ENCODE measurements around the gene PDE6B. TPM values are rescaled to one million over a fixed set of nuclear protein-coding genes. Genes with fewer than 3 reads are reported as not detected.
"Not testable (repeated sequence)": the region's sequence is repeated elsewhere in the genome, so short reads cannot be mapped to it uniquely, and the experiment has no call there.

The PDE6B gene
- total RNA-seq, 1 experiment from 2014 or later, result not detected

- Histone ChIP-seq H3K36me3 (ENCODE audit: control insufficient read depth, insufficient read depth, low read length) (no peaks in the 10 kb centered on the region), H3K9me3 (no peaks in the 10 kb centered on the region), H3K4me3 (ENCODE audit: low read depth, low read length) (no peak overlapping the region), H3K4me1 (no peaks in the 10 kb centered on the region), H3K27me3 (replicated peaks; ENCODE audit: control insufficient read depth, insufficient read depth, low read length) (no peaks in the 10 kb centered on the region)
- no peak overlapping the region for H3K4me3 Mint-ChIP-seq (ENCODE audit: unreplicated experiment)
- CTCF ChIA-PET, result no interaction called here
- no peaks in the 10 kb centered on the region for H3K4me1 Mint-ChIP-seq (ENCODE audit: low read depth, unreplicated experiment)
- TF ChIP-seq CTCF (IDR thresholded peaks at IDR 0.05; ENCODE audit: insufficient read depth in 1 of 2, low read depth in 1 of 2, low read length in 1 of 2, severe bottlenecking in 1 of 2, unreplicated experiment in 1 of 2), result no peak
- DNase-seq, result no peak
- H3K36me3 Mint-ChIP-seq (ENCODE audit: insufficient read depth, unreplicated experiment), result peaks cover 14% of the 10 kb centered on the region
- no peak overlapping the region for H3K27ac Mint-ChIP-seq (ENCODE audit: unreplicated experiment)
- BruUV-seq (replicated peaks), result no TSS peak
- no peaks in the 10 kb centered on the region for H3K27me3 Mint-ChIP-seq (ENCODE audit: insufficient read depth, unreplicated experiment)
- intact Hi-C loops (cut with micrococcal nuclease; ENCODE audit: unreplicated experiment), result no loop called here
- H3K9me3 Mint-ChIP-seq (ENCODE audit: unreplicated experiment), result no peaks in the 10 kb centered on the region
- POLR2A ChIA-PET, result no interaction called here
Measured at GRCh38 chr4:666822-667544, 41.6 kb downstream of the PDE6B start.

DNA sequence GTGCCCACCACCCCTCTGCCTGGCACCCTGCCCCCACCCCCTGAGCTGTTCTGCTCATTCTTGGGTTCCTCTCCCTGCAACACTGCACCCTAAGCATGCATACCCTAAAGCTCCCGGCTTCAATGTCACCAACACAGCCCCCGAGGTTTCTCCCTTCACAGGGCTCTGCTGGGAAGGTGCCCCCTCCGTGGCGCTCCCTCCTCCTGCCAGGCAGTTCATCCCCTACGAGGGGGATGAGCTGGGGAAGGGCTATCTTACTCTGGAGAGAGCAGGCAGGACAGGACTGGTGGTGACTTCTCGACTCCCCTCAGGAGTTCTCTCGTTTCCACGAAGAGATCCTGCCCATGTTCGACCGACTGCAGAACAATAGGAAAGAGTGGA is 42.2 kb downstream of the PDE6B start:
- peaks cover 19% of the 10 kb centered on the region for H3K36me3 Mint-ChIP-seq (ENCODE audit: insufficient read depth, unreplicated experiment)
- ChIA-PET POLR2A (interaction anchor here (0.6 kb wide), 1 partner anchor 56 kb away, joined by 6 read pairs; no protein-coding TSS in a partner anchor), CTCF (interaction anchor here (0.6 kb wide), 1 partner anchor 123 kb away, joined by 3 read pairs; no protein-coding TSS in a partner anchor)
- H3K4me1 ChIP-seq, result no peaks in the 10 kb centered on the region
- peaks cover 2% of the 10 kb centered on the region; the same call in 1 of the 2 replicates for H3K36me3 ChIP-seq (ENCODE audit: control insufficient read depth, insufficient read depth, low read length)
- no peak for TF ChIP-seq CTCF (IDR thresholded peaks at IDR 0.05; ENCODE audit: insufficient read depth in 1 of 2, low read depth in 1 of 2, low read length in 1 of 2, severe bottlenecking in 1 of 2, unreplicated experiment in 1 of 2)
- H3K9me3 Mint-ChIP-seq (ENCODE audit: unreplicated experiment), result no peaks in the 10 kb centered on the region
- H3K4me3 Mint-ChIP-seq (ENCODE audit: unreplicated experiment), result no peak overlapping the region
- no peaks in the 10 kb centered on the region for H3K4me1 Mint-ChIP-seq (ENCODE audit: low read depth, unreplicated experiment)
- H3K27me3 Mint-ChIP-seq (ENCODE audit: insufficient read depth, unreplicated experiment), result no peaks in the 10 kb centered on the region
- DNase-seq, result no peak
- H3K27ac Mint-ChIP-seq (ENCODE audit: unreplicated experiment), result no peak overlapping the region
- no TSS peak for BruUV-seq (replicated peaks)
- no peaks in the 10 kb centered on the region for H3K27me3 ChIP-seq (replicated peaks; ENCODE audit: control insufficient read depth, insufficient read depth, low read length)
- intact Hi-C loops (cut with micrococcal nuclease; ENCODE audit: unreplicated experiment), result no loop called here
- H3K9me3 ChIP-seq, result no peaks in the 10 kb centered on the region
- H3K4me3 ChIP-seq (ENCODE audit: low read depth, low read length), result no peak overlapping the region

DNA sequence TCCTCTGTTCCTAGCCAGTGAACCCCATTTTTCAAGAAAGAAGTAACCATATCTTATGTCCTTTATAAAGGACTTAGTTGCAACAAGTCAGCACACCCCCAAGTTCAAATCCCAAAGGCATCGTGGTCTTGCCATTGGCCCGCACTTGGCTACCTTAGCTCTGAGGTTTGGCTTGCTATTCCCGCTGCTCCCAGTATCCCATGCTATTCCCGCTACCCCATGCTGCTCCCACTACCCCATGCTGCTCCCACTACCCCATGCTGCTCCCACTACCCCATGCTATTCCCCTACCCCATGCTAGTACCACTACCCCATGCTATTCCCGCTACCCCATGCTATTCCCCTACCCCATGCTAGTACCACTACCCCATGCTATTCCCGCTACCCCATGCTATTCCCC is 42.8 kb downstream of the PDE6B start:
- intact Hi-C loops (cut with micrococcal nuclease; ENCODE audit: unreplicated experiment); H3K9me3 Mint-ChIP-seq (ENCODE audit: unreplicated experiment); H3K9me3 ChIP-seq; H3K4me3 ChIP-seq (ENCODE audit: low read depth, low read length); H3K27me3 Mint-ChIP-seq (ENCODE audit: insufficient read depth, unreplicated experiment); H3K4me1 Mint-ChIP-seq (ENCODE audit: low read depth, unreplicated experiment); DNase-seq; H3K36me3 ChIP-seq (ENCODE audit: control insufficient read depth, insufficient read depth, low read length); H3K4me3 Mint-ChIP-seq (ENCODE audit: unreplicated experiment); H3K4me1 ChIP-seq; H3K27ac Mint-ChIP-seq (ENCODE audit: unreplicated experiment); H3K27me3 ChIP-seq (replicated peaks; ENCODE audit: control insufficient read depth, insufficient read depth, low read length); BruUV-seq (replicated peaks); POLR2A ChIA-PET: not testable (repeated sequence)
- CTCF ChIA-PET, result interaction anchor here (0.6 kb wide), 1 partner anchor 123 kb away, joined by 3 read pairs; no protein-coding TSS in a partner anchor
- peaks cover 26% of the 10 kb centered on the region for H3K36me3 Mint-ChIP-seq (ENCODE audit: insufficient read depth, unreplicated experiment)

GRCh38 chr4:669806-670559 is 44.6 kb downstream of the PDE6B start:
- H3K4me1 ChIP-seq; H3K4me3 ChIP-seq (ENCODE audit: low read depth, low read length); DNase-seq; H3K27me3 Mint-ChIP-seq (ENCODE audit: insufficient read depth, unreplicated experiment); H3K4me1 Mint-ChIP-seq (ENCODE audit: low read depth, unreplicated experiment); BruUV-seq (replicated peaks); H3K27me3 ChIP-seq (replicated peaks; ENCODE audit: control insufficient read depth, insufficient read depth, low read length); H3K9me3 Mint-ChIP-seq (ENCODE audit: unreplicated experiment); H3K4me3 Mint-ChIP-seq (ENCODE audit: unreplicated experiment); intact Hi-C loops (cut with micrococcal nuclease; ENCODE audit: unreplicated experiment); H3K36me3 ChIP-seq (ENCODE audit: control insufficient read depth, insufficient read depth, low read length); CTCF ChIA-PET; H3K27ac Mint-ChIP-seq (ENCODE audit: unreplicated experiment); H3K9me3 ChIP-seq: not testable (repeated sequence)
- POLR2A ChIA-PET, result interaction anchor here (0.7 kb wide), 1 partner anchor 47 kb away, joined by 6 read pairs; no protein-coding TSS in a partner anchor
- peaks cover 38% of the 10 kb centered on the region for H3K36me3 Mint-ChIP-seq (ENCODE audit: insufficient read depth, unreplicated experiment)
